IPS DF 4.7 (cell line): ENCODE results near the gene EPS15.
"Not testable (repeated sequence)": the region's sequence is repeated elsewhere in the genome, so short reads cannot be mapped to it uniquely, and the experiment has no call there.

Experiments
- DNase-seq: peaks from one replicate; pipeline ENCODE4 v3.0.0-alpha.2; 2013; ENCODE audit warnings: low spot score; ENCODE audit errors: extremely low read depth

EPS15 gene

DNA sequence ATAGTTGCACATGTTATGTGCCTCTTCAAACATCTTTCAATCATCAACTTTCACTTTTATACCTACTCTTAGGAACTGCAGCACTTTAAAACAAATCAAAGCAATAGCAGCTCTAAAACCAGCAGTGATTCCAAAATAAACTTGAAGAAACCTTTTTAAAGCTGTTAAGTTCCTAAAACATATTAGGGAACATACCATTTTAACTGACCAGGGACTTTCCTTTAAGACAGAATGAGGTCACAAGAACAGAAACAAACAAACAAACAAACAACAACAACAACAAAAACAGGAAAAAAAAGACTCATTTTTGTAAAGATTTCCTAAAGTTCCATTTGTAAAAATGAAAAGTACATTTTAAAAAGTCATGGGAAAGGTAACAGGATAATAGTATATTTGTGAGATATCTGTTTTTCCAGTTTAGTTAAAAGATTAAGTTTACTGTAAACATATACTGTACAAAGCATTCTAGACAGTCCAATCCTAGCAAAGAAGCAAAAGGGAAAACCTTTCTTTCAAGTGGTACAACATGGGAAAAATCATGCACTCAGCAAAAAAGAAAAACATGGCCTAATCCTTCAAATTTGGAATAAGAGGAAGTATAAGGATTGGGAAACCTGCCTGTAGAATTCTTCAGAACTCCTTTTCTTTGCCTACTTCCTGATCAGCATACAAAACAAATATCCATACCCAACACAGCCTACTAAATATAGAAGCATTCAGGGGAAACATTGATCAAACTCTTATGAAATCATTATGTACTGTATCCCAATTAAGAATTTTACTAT lies 45.5 kb downstream of the EPS15 start:
- no peak for DNase-seq

DNA sequence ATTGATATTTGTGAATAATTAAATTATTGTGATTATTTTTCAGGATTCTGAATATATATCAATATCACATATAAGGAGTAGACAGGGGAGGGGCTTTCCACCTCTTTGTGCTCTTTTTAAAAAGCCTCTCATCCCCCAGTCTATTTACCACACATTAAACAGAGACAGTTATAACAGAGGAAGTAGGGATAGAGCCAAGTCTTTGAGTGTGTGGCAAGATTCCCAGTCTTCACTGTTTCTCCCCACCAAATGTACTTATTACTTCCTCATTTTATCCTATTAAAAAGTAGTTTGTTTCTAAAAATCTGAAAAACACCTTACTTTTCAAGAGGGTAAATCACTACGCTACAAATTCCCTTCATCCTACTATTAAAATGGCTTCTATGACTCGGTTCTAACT lies 46.7 kb downstream of the EPS15 start:
- no peak for DNase-seq

DNA sequence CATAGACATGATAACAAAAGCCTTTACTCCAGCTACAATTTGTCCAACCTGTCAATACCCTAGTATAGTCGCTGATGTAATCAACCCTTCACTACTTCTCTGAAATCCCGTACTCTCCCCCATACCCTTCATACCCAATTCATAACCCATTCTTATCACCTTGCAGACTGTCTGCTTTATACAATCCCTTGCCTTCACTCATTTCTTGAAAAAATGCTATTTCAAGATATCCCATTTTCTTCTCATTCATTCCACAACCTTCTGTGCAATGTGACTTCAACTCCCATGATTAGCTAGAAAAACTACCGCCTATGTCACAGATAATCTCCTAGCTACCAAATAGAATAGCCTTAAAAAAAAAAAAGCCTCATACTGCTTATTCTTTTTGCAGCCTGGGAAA lies 49.5 kb downstream of the EPS15 start:
- DNase-seq = no peak

DNA sequence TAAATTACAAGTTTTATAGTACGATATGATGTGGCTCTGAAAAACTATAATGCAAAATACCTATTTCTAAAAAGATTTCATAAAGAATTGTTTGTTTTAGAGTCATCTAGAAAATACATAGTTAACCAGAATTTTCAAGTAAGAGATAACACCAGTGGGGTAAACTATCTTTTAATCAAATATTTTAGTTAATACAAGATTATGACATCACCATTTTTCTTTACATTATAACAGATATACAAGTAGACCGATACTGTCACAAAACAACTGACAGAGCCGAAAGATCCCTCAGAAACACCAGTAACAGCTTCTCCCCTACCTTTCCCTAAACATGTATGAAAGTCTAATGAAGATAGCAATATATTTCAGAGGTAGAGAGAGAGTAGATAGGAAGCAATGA lies 54.2 kb downstream of the EPS15 start:
- DNase-seq = no peak

DNA sequence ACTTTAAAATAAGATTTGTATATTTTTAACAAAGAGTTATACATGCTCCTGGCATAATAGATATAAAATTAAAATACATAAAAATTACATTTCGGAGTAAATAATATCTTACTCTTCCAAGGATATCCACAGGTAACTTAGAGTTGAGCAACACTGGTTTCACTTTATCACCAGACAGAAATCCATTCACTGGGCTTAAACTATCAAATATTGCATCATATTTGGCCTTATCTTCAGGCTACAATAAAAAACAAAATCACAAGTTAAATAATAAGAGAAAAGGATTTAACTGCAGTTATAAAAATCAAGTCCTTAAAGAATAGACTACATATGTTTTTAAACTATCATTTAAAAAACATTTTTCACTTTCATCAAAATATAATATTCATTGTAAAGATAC lies 55.5 kb downstream of the EPS15 start:
- DNase-seq = no peak

DNA sequence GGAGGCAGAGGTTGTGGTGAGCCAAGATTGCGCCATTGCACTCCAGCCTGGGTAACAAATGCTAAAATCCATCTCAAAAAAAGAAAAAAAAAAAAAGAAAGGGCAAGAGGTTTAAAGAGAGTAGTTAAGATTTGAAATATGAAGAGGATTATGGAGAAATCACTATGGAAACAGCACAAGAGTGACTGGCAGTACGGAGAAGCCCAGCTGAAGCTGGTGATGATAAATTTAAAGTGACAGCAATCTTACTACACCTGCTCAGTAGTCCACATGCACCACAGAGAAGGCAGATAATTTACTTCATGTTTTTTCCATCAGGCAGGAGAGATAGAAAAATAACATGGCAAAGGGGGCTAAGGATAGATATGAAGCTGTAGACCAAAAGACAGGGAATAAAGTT lies 56.8 kb downstream of the EPS15 start:
- not testable (repeated sequence) for DNase-seq

DNA sequence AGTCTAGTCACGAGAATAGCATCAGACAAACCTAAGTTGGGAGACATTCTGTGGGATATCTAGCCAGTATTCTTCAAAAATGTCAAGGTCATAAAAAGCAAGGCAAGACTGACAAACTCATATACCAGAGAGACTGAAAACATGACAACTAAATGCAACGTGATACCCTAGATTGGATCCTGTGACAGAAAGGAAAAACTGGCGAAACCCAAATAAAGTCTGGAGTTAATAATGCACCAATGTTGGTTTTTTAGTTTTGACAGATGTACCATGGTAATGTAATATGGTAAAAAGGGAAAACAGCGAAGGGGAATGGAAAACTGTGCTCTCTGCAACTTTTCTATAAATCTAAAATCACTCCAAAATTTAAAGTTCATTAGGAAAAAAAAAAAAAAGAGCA lies 64.5 kb downstream of the EPS15 start:
- DNase-seq = no peak

DNA sequence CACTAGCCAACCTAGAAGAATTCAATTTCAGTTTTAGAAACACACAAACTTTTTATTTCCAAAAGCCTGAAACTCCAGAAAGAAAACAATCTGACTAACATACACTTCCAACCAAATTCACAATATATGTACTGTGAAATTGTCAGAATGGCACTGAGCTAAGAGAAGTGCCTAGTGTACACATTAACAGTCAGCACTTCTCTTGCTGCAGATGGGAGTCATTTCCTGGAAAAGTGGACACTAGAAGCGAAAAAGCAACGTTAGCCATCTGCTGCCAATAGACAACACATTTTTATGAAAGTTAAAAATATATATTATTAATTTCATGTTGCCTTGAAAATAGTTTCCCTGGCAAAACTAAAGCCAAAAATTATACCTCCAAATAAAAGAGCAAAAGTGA lies 66.1 kb downstream of the EPS15 start:
- no peak for DNase-seq

DNA sequence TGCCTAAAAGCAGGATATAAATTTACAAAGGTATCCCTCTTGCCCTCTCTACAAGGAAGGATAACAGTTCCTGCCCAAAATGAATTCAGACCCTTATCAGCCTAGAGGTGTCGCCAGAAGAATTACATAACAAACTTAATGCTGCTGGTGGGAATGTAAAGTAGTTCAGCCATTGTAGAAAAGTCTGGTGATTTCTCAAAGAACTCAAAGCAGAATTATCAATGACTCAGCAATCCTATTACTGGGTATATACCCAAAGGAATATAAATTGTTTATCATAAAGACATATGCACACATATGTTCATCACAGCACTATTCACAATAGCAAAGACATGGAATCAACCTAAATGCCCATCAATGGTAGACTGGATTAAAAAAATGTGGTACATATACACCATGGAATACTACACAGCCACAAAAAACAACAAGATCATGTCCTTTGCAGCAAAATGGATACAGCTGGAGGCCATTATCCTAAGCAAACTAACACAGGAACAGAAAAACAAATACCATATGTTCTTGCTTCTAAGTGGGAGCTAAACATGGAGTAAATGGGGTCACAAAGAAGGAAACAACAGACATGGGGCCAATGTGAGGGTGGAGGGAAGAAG lies 70.1 kb downstream of the EPS15 start:
- DNase-seq = not testable (repeated sequence)

DNA sequence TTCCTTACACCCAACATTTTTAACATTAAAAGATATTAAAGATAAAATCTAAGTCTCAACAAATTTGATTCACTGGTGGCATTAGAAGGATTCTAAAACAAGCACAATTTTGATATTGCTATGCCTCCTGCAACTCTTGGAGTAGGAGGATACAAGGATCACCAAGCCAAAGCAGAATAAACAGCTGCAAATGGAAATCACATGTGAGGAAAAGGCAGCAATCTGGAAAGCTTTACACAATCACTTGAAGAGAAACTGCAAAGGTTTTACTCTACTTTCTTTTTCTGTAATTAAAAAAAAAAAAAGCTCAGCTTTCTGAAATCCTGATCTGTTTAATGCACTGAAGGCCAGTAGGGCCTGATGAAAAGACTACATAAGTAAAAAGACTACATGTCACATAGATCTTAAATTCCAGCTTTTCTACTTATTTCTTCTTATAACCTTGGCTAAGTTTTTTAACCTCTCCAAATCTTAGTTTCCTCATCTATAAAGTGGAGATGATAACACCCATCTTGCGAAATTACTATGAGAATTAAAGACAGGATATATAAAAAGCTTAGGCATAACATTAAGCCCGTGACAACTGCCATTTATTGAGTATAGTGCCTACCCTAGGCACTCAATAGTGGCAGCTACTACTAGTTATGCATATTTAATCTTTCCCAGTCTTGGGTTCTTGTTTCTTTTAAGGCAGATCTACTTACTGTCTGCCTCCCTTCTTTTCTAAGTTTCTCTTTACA lies 73.5 kb downstream of the EPS15 start:
- no peak for DNase-seq

DNA sequence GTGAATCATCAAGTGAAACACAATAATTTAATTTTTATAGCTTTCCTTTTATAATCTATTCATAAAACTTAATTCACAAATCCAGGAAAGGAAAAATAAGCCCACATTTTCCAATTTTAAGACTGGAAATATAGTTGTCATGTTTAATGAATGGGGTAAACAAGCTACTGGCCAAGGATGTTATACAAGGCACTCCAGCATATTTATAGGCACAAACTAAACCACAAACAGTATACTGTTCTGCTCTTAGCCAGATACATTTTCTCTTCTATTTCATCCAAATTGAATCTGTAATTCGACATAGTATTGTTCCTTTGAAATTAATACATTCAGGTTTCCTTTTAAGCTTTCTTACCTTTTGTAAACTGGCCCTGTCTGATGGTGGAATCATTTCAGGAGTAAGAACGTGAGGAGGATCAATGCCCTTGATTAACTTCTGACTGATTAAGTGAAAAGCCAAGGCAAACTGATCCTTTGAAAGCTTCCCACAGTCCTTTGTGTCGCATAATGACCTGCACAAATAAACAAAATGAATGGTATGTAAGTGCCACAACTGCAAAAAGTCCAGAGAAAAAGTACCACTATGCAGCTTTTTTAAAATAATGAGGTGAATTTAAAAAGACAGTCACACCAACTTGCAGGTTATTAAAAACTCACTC lies 74.4 kb downstream of the EPS15 start:
- DNase-seq = no peak

DNA sequence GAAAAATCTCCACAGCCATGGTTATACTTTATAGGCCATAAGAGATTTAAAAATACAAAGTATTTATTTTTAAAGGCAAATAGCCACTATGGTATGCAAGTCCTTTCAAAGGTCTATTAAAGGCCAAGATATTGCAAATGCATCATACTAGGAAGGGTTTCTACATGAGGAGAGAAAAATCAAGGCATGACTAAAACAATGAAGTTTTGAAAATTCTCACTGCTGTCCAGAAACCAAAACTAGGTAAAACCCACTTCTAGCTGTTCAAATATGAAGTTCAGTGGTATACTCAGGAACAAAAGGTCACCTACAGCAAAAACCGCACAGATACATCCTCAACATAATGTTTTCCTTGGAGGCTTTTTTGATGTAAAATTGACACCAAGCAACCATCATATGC lies 75.0 kb downstream of the EPS15 start:
- no peak for DNase-seq

DNA sequence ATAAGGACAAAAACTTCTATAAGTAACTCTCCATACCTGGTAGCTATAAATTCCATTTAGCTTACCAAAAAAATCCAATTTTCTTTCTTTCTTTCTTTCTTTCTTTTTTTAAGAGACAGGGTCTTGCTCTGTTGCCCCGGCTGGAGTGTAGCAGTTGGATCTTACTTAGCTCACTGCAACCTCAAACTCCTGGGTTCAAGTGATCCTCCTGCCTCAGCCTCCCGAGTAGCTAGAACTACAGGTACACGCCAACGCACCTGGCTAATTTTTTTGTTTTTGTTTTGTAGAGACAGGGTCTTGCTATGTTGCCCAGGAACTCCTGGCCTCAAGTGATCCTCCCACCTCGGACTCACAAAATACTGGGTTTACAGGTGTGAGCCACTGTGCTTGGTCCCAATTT lies 75.5 kb downstream of the EPS15 start:
- DNase-seq = no peak

DNA sequence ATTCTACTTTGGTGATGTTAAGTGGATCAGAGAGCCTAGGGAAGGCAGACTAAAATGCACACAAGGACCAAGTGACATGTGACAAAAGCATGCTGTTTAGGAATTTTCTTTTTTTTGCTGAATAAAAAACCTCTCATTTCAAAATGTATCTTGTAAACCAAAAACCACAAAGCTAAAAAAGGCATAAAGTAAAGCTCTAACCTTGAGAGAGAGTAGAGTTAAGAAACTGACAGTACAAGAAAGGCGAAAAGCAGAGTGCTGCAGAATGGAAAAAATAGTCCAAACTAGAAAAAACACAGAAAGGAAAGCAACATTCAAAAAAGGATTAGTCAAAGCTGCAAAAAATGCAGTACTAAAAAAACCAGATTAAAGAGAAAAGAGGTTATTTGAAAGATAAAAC lies 76.5 kb downstream of the EPS15 start:
- DNase-seq = no peak

DNA sequence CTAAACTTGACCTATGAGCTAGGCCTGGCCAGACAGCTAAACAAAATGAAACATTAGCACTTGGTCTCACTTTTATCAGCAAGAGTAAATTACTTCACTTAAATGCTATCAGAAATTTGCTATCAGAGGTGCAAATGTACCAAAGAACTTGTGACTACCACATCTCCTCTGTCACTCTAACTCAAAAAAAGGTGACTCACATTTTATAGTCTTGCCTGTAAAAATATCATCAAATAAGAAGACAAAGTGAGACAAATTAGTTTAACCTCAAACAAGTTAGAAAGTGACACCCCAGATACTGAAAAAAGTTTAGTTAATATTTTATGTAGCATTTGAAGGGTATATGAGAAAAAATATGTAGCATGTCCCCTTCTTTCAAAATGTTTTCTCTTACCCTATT lies 76.9 kb downstream of the EPS15 start:
- DNase-seq = no peak

DNA sequence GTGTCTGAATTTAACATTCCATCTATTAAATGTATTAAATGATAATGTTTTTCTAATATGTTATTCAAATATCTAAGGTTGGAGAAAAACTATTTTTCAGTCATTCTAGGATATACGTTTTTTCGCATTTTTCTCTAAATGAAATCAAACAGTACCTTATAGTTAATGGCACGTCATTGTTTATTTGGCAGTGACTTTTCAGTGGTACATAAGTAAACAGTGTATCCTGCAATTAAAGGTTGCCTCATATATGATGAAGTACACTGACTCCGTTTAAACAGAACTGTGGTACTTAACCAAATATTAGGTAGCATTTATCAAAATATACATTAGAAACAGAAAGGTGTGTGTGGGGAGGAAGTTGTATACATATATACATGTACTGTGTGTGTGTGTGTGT lies 79.2 kb downstream of the EPS15 start:
- DNase-seq = no peak

DNA sequence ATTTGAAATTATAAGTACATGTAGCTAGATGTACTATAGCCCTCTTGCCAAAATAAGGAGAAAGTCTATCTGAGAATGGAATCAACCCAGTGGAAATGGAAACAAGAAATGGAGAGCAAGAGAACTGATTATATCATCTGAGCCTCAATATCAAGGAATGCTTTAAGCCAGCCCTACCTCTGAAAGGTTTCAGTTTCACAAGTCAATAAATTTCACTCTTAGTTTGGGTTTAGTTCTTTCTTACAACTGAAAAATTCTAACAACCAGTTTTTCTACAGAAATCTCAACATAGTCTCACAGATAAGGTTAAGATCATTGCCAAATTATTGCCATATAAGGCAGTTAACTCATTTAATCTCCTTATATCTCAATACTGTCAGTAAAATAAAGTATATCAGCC lies 80.0 kb downstream of the EPS15 start:
- no peak for DNase-seq

DNA sequence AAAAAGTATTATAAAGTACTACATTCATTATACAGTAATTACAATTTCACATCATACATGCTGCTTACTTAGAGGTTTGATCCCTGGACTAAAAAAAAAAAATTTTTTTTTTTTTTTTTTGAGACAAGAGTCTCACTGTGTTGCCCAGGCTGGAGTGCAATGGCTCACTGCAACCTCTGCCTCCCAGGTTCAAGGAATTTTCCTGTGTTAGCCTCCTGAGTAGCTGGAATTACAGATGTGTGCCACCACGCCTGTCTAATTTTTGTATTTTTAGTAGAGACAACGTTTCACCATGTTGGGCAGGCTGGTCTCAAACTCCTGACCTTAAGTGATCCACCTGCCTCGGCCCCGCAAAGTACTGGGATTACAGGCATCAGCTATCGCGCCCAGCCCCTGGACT lies 81.7 kb downstream of the EPS15 start:
- DNase-seq = not testable (repeated sequence)

DNA sequence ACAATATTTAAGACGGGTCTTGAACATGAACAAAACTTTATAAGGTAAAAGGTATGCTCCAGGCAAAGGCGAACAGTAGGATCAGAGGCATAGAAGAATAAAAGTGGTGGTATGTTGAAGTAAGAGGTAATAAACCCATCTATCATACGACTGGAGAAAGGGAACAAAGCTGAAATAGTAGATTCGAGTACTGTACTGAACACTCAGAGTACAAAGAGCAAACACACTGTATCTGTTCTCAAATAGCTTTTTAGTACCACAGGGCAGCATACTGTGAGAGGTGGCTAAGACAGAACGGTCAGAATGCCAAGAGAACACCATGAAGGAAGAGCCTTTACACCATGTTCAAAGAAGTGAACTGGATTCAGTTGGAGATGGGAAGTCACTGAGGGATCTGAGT lies 83.2 kb downstream of the EPS15 start:
- no peak for DNase-seq

DNA sequence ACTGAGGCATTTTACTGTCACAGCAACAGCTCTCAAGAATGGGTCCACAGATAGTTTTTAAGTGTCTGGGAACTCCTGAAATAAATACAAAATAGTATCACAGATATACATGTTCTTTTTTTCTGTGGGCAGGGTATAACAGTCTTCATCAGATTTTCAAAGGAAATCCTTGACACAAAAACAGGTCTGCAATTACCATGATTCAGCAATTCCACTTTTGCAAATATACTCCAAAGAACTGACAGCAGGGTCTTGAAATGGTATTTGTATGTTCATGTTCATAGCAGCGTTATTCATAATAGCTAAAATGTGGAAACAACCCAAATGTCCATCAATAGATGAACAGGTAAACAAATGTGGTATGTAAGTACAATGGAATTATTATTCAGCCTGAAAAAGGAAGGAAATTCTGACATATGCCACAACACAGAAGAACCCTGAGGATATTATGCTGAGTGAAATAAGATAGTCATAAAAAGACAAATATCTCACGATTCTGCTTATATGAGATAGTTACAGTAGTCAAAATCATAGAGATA lies 85.0 kb downstream of the EPS15 start:
- no peak for DNase-seq

DNA sequence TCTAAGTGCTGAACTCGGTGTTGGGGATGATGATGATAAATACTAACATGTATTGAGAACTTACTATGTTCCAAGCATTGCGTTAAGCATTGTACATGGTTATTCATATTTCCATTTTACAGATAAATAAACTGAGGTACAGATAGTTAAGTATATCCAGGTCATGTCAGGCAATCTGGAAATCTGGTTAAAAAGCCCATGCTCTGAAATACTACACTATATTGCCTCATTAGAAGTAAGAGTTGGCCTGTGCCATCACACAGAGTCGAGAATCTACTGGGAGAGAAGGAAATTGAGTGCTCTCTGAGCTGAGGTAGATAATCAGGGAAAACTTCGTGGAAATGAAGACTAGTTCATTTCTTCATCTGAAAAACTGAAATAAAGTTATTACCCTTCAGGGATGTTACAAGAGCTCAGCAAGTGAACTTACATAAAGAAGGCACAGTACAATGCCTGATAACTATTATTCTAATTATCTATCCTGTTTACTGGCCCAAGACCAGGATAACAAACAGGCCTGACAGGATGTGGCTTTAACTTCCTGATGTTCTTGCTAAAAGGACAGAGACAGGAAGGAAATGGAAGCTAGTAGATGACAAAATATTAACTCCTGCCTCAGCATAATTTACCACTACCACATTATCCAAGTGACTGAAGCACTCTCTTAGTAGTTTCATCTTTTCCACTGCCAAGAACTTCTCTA lies 85.6 kb downstream of the EPS15 start:
- no peak for DNase-seq
